ENCODE data around the gene RET. TPM values are rescaled to one million over a fixed set of nuclear protein-coding genes. Genes with fewer than 3 reads are reported as not detected.

RET gene
- total RNA-seq, 3 donors from 2014 or later = 0.13 to 0.41 (median 0.13) TPM

DNA sequence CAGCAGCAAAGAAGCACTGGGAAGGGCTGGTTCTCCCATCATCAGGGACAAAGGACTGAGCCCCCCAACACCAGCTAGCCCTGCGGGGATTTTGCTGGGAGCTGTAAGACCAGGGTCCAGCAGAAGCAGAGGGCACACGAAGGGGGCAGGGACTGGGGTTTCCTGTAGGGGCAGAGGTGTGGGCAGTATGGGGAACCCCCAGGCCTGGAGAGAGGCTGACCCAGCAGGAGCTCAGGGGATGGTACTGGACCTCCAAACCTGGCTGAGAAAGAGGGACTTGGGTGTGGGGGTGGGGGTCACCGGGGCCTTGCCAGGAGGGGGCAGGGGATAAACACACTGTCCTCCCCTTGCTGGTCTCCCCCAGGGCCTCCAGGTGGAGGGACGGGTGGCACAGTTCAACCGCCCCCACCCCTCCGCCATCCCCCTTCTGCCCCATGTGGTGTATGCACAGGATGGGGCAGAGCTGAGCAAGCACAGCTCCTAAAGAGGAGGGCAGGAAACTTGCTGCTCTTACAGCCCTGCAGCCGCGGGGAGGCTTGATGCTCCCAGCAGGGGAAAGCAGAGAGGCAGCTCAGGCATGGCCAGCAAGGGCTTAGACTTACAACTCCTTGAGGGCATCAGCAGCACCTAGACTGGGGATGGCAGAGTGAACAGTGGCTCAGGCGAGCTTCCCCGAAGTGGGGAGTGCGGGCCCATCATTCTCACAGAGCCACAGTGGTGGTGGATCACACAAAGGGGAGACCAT lies 12.4 kb upstream of the RET start:
- DNase-seq (no peak), ATAC-seq (no peak)
- H3K27me3 Mint-ChIP-seq (ENCODE audit: low read depth) = no peaks in the 10 kb centered on the region

DNA sequence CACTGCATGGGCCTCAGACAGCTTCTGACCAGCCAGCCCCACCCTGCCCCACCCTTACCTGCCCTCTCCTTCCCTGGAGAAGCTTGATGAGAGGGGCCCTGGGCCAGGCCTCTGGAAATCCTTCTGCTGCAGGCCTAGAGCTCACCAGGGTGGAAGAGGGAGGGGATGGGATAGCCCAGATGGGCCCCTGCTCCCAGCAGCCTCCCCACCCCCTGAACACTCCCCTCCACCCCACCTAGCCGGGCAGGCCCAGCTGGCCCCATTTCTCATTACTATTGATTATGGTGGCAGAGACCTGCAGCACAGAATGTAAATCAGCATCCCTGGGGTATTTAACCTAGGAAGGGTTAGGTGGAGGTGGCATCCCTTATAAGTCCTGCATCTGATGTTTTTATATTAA lies 11.6 kb upstream of the RET start:
- no peaks in the 10 kb centered on the region for H3K27me3 Mint-ChIP-seq (ENCODE audit: low read depth)
- DNase-seq = no peak
- H3K36me3 Mint-ChIP-seq (ENCODE audit: insufficient read depth) = no peaks in the 10 kb centered on the region
- no peak for ATAC-seq
- no peak overlapping the region for H3K4me3 Mint-ChIP-seq
- H3K9me3 Mint-ChIP-seq = no peaks in the 10 kb centered on the region
- H3K4me1 Mint-ChIP-seq (ENCODE audit: low read depth) = no peaks in the 10 kb centered on the region

More for the DNA sequence above, 12.4 kb upstream of the RET start:
- Mint-ChIP-seq H3K36me3 (ENCODE audit: insufficient read depth) (no peaks in the 10 kb centered on the region), H3K4me1 (ENCODE audit: low read depth) (no peaks in the 10 kb centered on the region), H3K4me3 (no peak overlapping the region), H3K9me3 (no peaks in the 10 kb centered on the region)

DNA sequence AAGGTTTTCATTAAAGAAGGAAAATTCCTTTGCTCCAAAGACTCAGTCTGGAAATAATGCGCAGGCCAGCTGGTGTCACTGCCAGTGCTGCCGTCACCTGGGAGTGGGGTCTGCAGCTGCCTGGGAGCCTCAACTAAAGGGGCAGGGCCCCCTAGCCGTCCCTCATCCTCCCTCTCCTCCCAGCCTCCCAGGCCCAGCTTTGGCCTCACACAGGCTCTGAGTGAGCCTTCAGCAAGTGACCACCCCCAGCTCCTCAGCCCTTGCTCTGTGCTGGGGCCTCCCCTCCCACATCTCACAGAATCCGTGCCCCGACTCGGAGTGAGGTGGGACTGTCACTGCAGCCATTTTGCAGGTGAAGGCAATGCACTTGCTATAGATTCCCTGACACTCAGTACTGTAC lies 11.1 kb upstream of the RET start:
- H3K9me3 Mint-ChIP-seq = no peaks in the 10 kb centered on the region

DNA sequence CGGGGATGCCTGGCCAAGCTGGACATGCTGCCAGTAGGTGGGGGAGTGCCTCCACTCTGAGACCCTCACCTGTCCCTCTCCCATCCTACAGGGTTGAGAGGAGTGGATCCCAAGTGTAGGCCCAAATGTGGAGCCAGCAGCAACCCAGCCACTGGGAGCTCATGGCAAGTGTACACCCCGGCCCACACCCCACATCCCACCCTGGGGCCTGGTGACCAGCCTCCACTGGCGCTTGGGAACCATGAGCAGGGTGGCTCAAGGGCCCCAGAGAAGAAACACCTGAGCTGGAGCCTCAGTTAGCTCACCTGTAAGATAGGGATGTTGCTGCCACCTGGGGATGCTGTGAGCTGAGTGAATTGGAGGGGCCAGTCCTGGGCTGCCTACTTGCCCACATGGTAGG lies 10.4 kb upstream of the RET start:
- Mint-ChIP-seq H3K4me3 (no peak overlapping the region), H3K4me1 (ENCODE audit: low read depth) (no peaks in the 10 kb centered on the region), H3K9me3 (no peaks in the 10 kb centered on the region), H3K36me3 (ENCODE audit: insufficient read depth) (no peaks in the 10 kb centered on the region), H3K27me3 (ENCODE audit: low read depth) (no peaks in the 10 kb centered on the region)
- ATAC-seq (no peak), DNase-seq (no peak)

More for the DNA sequence above, 11.1 kb upstream of the RET start:
- no peak for DNase-seq
- H3K4me3 Mint-ChIP-seq = no peak overlapping the region
- no peaks in the 10 kb centered on the region for H3K36me3 Mint-ChIP-seq (ENCODE audit: insufficient read depth)
- H3K27me3 Mint-ChIP-seq (ENCODE audit: low read depth) = no peaks in the 10 kb centered on the region
- ATAC-seq = no peak
- no peaks in the 10 kb centered on the region for H3K4me1 Mint-ChIP-seq (ENCODE audit: low read depth)

DNA sequence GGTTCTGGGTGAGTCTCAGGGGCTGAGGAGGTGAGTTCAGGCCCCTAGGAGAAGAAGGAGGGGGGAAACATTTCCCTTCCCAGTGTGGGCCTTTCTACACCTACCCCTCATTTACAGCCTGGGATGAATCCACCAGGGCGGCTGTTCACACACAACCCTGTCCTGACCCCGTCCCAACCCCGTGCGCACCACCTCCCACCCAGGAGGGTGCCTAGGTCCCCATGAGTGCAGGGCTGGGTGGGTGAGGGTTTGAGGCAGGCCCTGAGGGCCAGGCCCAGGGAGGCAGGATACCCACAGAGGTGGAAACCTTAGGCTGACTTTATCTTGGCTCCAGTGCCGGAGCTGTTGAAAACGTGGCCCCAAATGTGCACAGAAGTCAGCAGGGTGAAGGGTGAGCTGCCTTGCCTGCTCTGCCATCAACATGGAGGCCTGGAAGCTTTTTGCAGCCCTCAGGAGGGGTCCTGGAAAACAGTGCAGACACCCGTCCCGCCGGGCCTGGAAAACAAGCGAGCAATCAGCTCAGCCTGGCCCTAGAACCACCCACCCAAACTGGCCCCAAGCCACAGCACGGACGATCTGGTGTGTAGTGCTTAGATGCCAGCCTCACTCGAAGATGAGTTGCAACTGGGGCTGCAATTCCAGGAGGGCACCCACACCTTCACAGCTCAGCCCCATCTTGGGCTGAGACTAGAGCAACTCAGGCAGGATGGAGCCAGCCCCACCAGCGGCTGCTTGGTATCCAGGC lies 9.3 kb upstream of the RET start:
- H3K9me3 Mint-ChIP-seq = no peaks in the 10 kb centered on the region
- H3K4me1 Mint-ChIP-seq (ENCODE audit: low read depth) = no peaks in the 10 kb centered on the region
- H3K4me3 Mint-ChIP-seq = no peak overlapping the region
- H3K27me3 Mint-ChIP-seq (ENCODE audit: low read depth) = peaks cover under 1% of the 10 kb centered on the region
- no peaks in the 10 kb centered on the region for H3K36me3 Mint-ChIP-seq (ENCODE audit: insufficient read depth)
- ATAC-seq (no peak), DNase-seq (no peak)

DNA sequence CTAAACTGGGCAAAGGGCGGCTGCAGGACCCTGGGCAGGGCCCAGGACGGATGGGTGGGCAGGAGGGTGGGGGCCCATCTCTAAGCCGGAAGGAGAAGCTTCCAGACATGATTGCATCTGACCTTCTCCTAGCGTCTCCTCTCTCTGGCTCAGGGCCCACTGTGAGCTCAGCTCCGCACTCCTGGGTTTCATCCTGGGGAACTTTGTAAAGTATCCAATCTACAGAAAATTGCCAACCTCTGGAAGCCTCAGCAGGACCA lies 8.8 kb upstream of the RET start:
- DNase-seq = no peak

DNA sequence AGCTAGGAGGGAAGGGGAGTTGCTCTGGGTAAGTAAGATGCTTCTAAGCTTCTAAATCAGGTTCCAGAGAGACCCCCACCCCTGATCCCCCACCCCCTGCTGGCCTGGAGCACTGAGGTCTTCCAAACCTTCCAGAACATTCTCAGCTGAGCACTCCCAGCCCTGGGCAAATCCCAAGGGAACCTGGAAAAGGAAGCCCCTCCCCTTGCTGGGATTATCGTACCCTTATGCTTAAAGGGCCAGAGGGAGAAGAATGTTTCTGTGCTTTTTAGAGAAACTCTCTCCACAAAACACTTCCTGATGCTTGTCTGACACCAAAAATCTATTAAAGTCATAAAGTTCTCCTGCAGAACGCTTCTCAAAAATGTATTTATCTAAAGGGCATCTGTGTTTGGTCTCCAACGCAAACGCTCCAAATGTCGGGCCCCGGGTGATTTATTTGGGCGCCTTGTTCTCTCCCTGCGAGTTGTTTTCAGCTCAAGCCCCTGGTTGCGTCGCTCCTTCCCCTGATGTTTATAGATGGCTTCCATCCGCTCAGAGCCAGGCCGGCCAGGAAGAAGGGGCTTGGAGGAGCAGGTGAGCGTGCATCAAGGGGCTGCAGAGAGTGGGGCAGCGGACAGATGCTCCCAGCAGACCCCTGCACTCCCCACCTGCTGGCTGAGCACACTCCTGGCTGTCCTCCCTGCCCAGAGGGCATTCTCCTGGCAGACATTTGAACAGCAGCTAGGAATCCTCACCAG lies 8.2 kb upstream of the RET start:
- no peak overlapping the region for H3K4me3 Mint-ChIP-seq
- no peak for DNase-seq
- H3K36me3 Mint-ChIP-seq (ENCODE audit: insufficient read depth) = no peaks in the 10 kb centered on the region
- H3K9me3 Mint-ChIP-seq = no peaks in the 10 kb centered on the region
- no peak for ATAC-seq
- H3K27me3 Mint-ChIP-seq (ENCODE audit: low read depth) = peaks cover 4% of the 10 kb centered on the region
- no peaks in the 10 kb centered on the region for H3K4me1 Mint-ChIP-seq (ENCODE audit: low read depth)

More for the DNA sequence above, 8.8 kb upstream of the RET start:
- no peak for ATAC-seq
- Mint-ChIP-seq H3K36me3 (ENCODE audit: insufficient read depth) (no peaks in the 10 kb centered on the region), H3K4me3 (no peak overlapping the region), H3K27me3 (ENCODE audit: low read depth) (peaks cover 2% of the 10 kb centered on the region), H3K4me1 (ENCODE audit: low read depth) (no peaks in the 10 kb centered on the region), H3K9me3 (no peaks in the 10 kb centered on the region)

DNA sequence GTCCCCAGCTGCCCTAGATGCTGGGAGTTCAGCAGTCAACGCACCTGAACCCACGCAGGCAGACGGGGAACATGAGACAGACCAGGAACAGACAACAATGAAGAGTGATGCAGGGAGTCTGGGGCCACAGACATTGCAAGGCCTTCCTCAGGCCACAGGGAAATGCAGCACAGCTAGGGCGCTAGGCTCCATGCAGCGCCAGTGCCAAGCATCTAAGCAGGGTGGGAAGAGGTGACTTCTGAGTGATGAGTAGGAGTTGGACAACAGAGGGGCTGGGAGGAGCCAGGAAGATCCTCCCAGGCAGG lies 7.7 kb upstream of the RET start:
- H3K4me1 Mint-ChIP-seq (ENCODE audit: low read depth) = no peaks in the 10 kb centered on the region
- DNase-seq = no peak
- H3K9me3 Mint-ChIP-seq = no peaks in the 10 kb centered on the region
- H3K4me3 Mint-ChIP-seq = no peak overlapping the region
- ATAC-seq = no peak
- no peaks in the 10 kb centered on the region for H3K36me3 Mint-ChIP-seq (ENCODE audit: insufficient read depth)
- H3K27me3 Mint-ChIP-seq (ENCODE audit: low read depth) = peaks cover 8% of the 10 kb centered on the region

DNA sequence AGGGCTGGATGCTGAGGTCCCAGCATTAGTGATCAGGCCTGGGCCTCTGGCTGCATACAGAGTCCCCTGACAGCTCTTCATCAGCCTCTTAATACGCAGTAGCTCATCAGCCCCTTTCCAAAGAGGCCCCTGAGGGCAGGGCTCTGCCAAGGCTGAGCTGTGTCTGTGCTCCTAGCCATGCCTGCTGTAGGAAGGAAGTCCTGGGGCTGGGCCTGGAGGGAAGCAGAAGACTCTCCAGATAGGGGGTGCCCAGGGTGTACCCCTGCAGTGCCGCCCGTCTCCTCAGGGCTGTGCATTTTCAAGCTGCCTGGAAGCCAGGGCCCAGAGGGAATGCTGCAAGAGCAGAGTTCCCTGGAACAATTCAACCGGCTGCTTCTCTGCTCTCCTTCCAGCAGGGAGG lies 7.3 kb upstream of the RET start:
- H3K36me3 Mint-ChIP-seq (ENCODE audit: insufficient read depth) = no peaks in the 10 kb centered on the region

DNA sequence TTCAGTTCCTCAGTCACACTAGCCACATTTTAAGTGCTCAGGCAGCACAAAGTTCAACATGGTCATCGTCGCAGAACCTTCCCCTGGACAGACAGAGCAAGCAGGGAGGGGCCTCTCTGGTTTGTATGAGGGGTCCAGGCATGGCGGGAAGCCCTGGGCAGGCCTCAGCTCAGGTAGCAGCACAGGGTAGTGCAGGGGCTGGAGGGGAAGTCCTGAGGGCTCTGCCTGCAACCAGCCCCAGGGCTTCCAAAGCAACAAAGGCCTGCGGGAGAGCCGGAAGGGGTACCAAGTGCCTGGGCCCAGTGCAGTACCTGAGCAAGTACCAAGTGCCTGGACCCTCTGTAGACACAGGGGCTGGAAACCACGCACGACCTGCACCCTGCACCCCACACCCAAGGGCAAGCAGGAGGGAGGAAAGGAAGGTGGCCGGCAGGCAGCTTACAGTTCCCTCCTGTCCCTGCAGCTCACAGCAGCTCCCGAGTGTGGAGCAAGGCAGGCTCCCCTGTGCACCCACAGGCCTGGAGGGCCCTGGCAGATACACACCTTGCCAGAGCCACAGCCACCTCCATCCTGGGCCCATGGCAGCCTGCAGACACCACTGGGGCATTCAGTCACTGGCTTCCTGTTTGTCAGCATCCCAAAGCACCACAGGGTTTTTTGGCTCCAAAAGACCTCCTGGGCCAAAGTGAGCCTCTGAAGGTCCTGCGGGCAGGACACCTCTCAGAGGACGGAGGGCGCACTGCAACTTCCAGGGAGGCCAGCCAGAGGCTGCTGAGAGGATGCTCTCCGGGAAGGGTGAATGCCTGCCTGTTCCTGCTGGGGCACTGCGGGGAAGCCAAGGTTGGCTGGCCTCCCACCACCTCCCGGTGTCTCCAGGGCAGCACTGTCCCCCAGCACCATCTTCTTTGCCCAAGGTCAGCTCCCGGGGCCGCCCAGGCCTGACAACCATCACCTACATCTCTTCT lies 6.5 kb upstream of the RET start:
- Mint-ChIP-seq H3K4me3 (no peak overlapping the region), H3K4me1 (ENCODE audit: low read depth) (no peaks in the 10 kb centered on the region), H3K36me3 (ENCODE audit: insufficient read depth) (no peaks in the 10 kb centered on the region), H3K27me3 (ENCODE audit: low read depth) (peaks cover 11% of the 10 kb centered on the region), H3K9me3 (no peaks in the 10 kb centered on the region)
- no peak for DNase-seq
- ATAC-seq = no peak

More for the DNA sequence above, 7.3 kb upstream of the RET start:
- H3K27me3 Mint-ChIP-seq (ENCODE audit: low read depth) = peaks cover 8% of the 10 kb centered on the region
- DNase-seq = no peak
- H3K4me3 Mint-ChIP-seq = no peak overlapping the region
- H3K4me1 Mint-ChIP-seq (ENCODE audit: low read depth) = no peaks in the 10 kb centered on the region
- ATAC-seq = no peak
- no peaks in the 10 kb centered on the region for H3K9me3 Mint-ChIP-seq

DNA sequence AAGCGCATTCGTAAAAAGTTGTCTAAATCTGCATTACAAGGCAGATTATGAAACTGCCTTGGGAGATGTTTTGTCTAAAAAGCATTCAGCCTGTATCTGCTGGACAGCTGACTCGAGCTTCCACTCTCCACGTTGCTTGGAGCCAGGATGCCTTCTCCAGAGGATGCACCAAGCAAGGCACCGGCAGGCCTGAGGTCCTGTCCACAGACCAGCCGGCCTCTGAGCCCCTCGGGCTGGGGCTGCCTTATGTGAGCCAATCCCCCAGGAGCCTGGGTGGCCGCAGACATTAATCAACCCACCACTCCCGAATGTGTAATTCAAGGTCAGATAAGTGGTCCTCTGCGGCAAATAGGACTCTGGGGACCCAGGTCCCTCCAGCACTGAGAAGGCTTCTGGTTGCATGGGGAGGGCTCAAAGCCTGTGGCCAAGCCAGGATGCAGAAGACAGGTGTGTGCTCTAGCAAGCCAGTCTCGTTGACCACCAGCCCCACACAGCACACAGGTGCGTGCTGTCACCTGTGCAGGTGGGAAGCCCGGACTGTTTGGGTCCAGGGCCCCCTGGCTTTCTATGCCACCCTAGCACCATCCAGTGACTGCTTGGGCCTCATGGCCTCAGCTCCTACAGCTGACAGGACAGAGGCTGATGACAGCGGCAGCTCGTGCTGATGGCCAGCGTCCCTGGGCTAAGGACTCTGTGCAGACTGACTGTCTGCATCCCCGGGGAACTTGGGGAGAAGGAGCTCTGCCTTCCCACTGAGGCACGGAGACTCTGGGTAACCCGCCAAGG lies 4.8 kb upstream of the RET start:
- DNase-seq (no peak), ATAC-seq (no peak)
- Mint-ChIP-seq H3K36me3 (ENCODE audit: insufficient read depth) (no peaks in the 10 kb centered on the region), H3K9me3 (no peaks in the 10 kb centered on the region), H3K27me3 (ENCODE audit: low read depth) (peaks cover 21% of the 10 kb centered on the region), H3K4me1 (ENCODE audit: low read depth) (peaks cover 5% of the 10 kb centered on the region), H3K4me3 (no peak overlapping the region)

DNA sequence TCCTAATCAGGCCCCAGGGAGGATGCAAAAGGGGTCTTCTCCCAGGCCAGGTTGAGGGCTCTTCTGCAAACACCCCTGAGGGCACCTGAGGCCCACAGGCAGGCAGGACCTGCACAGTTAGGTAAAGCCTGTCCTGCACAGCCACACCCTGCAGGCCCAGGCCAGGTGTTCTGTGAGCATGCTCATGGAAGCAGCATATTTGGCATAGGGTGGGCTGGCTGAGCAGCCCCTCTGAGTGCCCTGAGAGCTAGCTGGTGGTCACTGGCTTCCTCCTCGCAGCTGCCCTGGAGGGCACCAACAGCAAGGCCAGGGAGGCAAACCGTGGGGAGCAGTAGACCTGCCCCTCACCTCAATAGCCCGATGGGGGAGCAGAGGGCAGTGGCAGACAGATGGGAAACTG lies 3.7 kb upstream of the RET start:
- H3K27me3 Mint-ChIP-seq (ENCODE audit: low read depth) = peaks cover 28% of the 10 kb centered on the region
- H3K4me3 Mint-ChIP-seq = no peak overlapping the region
- H3K36me3 Mint-ChIP-seq (ENCODE audit: insufficient read depth) = no peaks in the 10 kb centered on the region
- H3K9me3 Mint-ChIP-seq = no peaks in the 10 kb centered on the region
- ATAC-seq = no peak
- H3K4me1 Mint-ChIP-seq (ENCODE audit: low read depth) = peaks cover 7% of the 10 kb centered on the region
- no peak for DNase-seq

DNA sequence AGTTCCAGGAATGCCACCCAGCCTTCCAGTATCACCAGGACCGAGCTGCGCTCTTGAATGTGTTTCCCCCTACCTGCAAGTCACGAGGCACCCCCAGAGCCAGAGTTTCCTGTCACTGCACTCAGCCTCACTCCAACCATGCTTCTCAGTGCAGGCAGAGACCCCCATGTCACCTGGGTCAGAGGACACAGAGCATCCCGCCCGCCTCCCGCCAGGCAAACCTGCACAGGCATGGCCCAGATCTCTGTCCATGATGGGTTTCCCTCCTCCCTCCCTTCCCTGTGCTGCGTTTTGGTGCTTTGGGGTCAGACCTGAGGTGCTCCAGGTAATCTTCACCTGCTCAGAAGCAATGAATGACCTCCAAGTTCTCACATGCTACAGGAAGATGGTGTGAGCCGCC lies 3.1 kb upstream of the RET start:
- Mint-ChIP-seq H3K4me1 (ENCODE audit: low read depth) (peaks cover 8% of the 10 kb centered on the region), H3K4me3 (no peak overlapping the region), H3K27me3 (ENCODE audit: low read depth) (peaks cover 34% of the 10 kb centered on the region), H3K9me3 (no peaks in the 10 kb centered on the region), H3K36me3 (ENCODE audit: insufficient read depth) (no peaks in the 10 kb centered on the region)
- DNase-seq = no peak
- no peak for ATAC-seq

Measured in activated T-cell treated with anti-CD3 and anti-CD28 coated beads, Interleukin-2, amount 50 U/mL, for 4 hours (primary cell).